ENCODE measurements around the gene SGPL1. TPM values are rescaled to one million over a fixed set of nuclear protein-coding genes. Genes with fewer than 3 reads are reported as not detected.

The SGPL1 gene
- total and polyA plus RNA-seq, 2 of the 8 experiments (the other 6 are each of a cell fraction or from before 2014, with no cell fraction given): 20.5 to 51.6 TPM

DNA sequence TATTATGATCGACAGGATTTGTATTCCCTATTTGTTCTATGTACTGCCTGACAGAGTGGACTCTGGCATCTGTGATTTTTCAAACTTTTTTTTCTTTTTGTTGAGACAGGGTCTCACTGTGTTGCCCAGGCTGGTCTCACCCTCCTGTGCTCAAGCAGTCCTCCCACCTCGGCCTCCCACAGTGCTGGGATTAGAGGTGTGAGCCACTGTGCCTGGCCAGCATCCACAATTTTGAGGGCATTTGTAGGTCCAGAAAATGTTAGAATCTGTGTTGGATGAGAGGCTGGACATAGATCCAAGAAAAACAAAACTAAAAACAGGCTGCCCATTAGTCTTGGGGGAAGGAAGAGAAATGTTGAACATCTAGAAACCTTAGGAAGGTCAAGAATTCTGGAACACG is 34.3 kb downstream of the SGPL1 start (continued):
- TF ChIP-seq TBP (IDR thresholded peaks at IDR 0.05; ENCODE audit: low read depth, low read length) (no peak), SP2 (IDR thresholded peaks at IDR 0.05; ENCODE audit: low read length) (no peak), FOSL1 (IDR thresholded peaks at IDR 0.05; ENCODE audit: insufficient read depth, low read depth, low read length) (no peak), EP300 (IDR thresholded peaks at IDR 0.05; ENCODE audit: borderline replicate concordance in 1 of 2, low read depth in 2 of 2, low read length in 2 of 2) (no peak), NANOG (IDR thresholded peaks at IDR 0.05; ENCODE audit: insufficient read depth, low read depth, low read length, poor library complexity, severe bottlenecking) (no peak)
- TF ChIP-seq, protein P1, sequence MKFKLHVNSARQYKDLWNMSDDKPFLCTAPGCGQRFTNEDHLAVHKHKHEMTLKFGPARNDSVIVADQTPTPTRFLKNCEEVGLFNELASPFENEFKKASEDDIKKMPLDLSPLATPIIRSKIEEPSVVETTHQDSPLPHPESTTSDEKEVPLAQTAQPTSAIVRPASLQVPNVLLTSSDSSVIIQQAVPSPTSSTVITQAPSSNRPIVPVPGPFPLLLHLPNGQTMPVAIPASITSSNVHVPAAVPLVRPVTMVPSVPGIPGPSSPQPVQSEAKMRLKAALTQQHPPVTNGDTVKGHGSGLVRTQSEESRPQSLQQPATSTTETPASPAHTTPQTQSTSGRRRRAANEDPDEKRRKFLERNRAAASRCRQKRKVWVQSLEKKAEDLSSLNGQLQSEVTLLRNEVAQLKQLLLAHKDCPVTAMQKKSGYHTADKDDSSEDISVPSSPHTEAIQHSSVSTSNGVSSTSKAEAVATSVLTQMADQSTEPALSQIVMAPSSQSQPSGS (IDR thresholded peaks at IDR 0.05; ENCODE audit: low read length): no peak
- TF ChIP-seq, protein P2, sequence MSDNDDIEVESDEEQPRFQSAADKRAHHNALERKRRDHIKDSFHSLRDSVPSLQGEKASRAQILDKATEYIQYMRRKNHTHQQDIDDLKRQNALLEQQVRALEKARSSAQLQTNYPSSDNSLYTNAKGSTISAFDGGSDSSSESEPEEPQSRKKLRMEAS (IDR thresholded peaks at IDR 0.05): no peak
